Fibroblast of lung (primary cell): Measurements from ENCODE around the gene CNIH1.

ENCODE experiments used
- CTCF ChIP-seq, 2 donors: IDR thresholded peaks in 1 of 2; conservative IDR thresholded peaks in 1 of 2; 1 replicate in 1 of 2; 2 replicates in 1 of 2; pipeline ENCODE4 v1.5.1; 2011 to 2012; ENCODE audit warnings: low read length in 2 of 2, control low read depth in 1 of 2, inconsistent platforms in 1 of 2, low read depth in 1 of 2, mild to moderate bottlenecking in 1 of 2
- EZH2 ChIP-seq: IDR thresholded peaks from 2 replicates; pipeline ENCODE4 v1.5.1; 2012; ENCODE audit warnings: low read length, control low read depth, mild to moderate bottlenecking; ENCODE audit errors: missing control alignments

- TF ChIP-seq CTCF (conservative IDR thresholded peaks at IDR 0.05 in 1 of 2, IDR thresholded peaks at IDR 0.05 in 1 of 2; ENCODE audit: low read depth in 1 of 2, low read length in 2 of 2) = no peak
- TF ChIP-seq EZH2 = no peak
Measured at GRCh38 chr14:54377501-54377900, 63.7 kb downstream of the CNIH1 start.
